HEK293T (cell line): Measurements from ENCODE around the gene SH3RF3.

Source experiments
- CTCF ChIA-PET: fragments of 350-600 bp; formaldehyde crosslinking; extraction: SDS; loops from one replicate; lab custom pipeline; 2021; ENCODE audit warnings: antibody characterized with exemption, inconsistent platforms; lab: Yijun Ruan, JAX
- POLR2A ChIA-PET: fragments of 350-600 bp; formaldehyde crosslinking; extraction: SDS; loops from one replicate; lab custom pipeline; 2020; ENCODE audit warnings: antibody characterized with exemption, inconsistent platforms; lab: Yijun Ruan, JAX
- DNase-seq: peaks from one replicate; pipeline ENCODE4 v3.0.0; 2012; ENCODE audit warnings: mixed read lengths; ENCODE audit errors: extremely low spot score
- ARNT ChIP-seq: fragments of 450-650 bp; IDR thresholded peaks from 2 replicates; pipeline ENCODE4 v1.6.1; 2017; ENCODE audit warnings: mild to moderate bottlenecking
- BHLHE40 ChIP-seq: fragments of 450-650 bp; IDR thresholded peaks from 2 replicates; pipeline ENCODE4 v1.6.1; 2016; ENCODE audit warnings: mild to moderate bottlenecking, moderate library complexity, borderline replicate concordance
- CTBP1 ChIP-seq: fragments of 450-650 bp; IDR thresholded peaks from 2 replicates; pipeline ENCODE4 v1.6.1; 2016; ENCODE audit warnings: borderline replicate concordance
- ELF4 ChIP-seq: fragments of 450-650 bp; IDR thresholded peaks from 2 replicates; pipeline ENCODE4 v1.6.1; 2017; ENCODE audit warnings: antibody characterized with exemption
- FOXA1 ChIP-seq: fragments of 450-650 bp; IDR thresholded peaks from 2 replicates; pipeline ENCODE4 v1.6.1; 2016; ENCODE audit warnings: mild to moderate bottlenecking
- FOXK2 ChIP-seq: fragments of 450-650 bp; IDR thresholded peaks from 2 replicates; pipeline ENCODE4 v1.6.1; 2016; ENCODE audit warnings: mild to moderate bottlenecking
- FOXM1 ChIP-seq: fragments of 450-650 bp; IDR thresholded peaks from 2 replicates; pipeline ENCODE4 v1.6.1; 2017; ENCODE audit warnings: mild to moderate bottlenecking, borderline replicate concordance
- HDGF ChIP-seq: fragments of 450-650 bp; IDR thresholded peaks from 2 replicates; pipeline ENCODE4 v1.6.1; 2017; ENCODE audit warnings: antibody characterized with exemption, borderline replicate concordance
- L3MBTL2 ChIP-seq: fragments of 450-650 bp; conservative IDR thresholded peaks from 2 replicates; pipeline ENCODE4 v1.6.1; 2016; ENCODE audit warnings: mild to moderate bottlenecking
- LEF1 ChIP-seq: fragments of 450-650 bp; IDR thresholded peaks from 2 replicates; pipeline ENCODE4 v1.6.1; 2017; ENCODE audit warnings: mild to moderate bottlenecking, borderline replicate concordance
- NFRKB ChIP-seq: fragments of 450-650 bp; IDR thresholded peaks from 2 replicates; pipeline ENCODE4 v1.6.1; 2016; ENCODE audit warnings: mild to moderate bottlenecking, moderate library complexity
- SP1 ChIP-seq: fragments of 450-650 bp; IDR thresholded peaks from 2 replicates; pipeline ENCODE4 v1.6.1; 2017
- SUZ12 ChIP-seq: fragments of 450-650 bp; IDR thresholded peaks from 2 replicates; pipeline ENCODE4 v1.6.1; 2016; ENCODE audit warnings: mild to moderate bottlenecking
- TARDBP ChIP-seq: fragments of 450-650 bp; IDR thresholded peaks from 2 replicates; pipeline ENCODE4 v1.6.1; 2016
- ZNF384 ChIP-seq: fragments of 450-650 bp; IDR thresholded peaks from 2 replicates; pipeline ENCODE4 v1.6.1; 2016
- TF ChIP-seq, protein P1 (sequence below): fragments of 450-650 bp; IDR thresholded peaks from 2 replicates; pipeline ENCODE4 v1.6.1; 2016

Gene SH3RF3

GRCh38 chr2:109174626-109175349 lies 45.8 kb downstream of the SH3RF3 start:
- DNase-seq: no peak
- TF ChIP-seq HDGF: no peak
- TF ChIP-seq ELF4: no peak
- TF ChIP-seq FOXM1: no peak
- TF ChIP-seq, protein P1, sequence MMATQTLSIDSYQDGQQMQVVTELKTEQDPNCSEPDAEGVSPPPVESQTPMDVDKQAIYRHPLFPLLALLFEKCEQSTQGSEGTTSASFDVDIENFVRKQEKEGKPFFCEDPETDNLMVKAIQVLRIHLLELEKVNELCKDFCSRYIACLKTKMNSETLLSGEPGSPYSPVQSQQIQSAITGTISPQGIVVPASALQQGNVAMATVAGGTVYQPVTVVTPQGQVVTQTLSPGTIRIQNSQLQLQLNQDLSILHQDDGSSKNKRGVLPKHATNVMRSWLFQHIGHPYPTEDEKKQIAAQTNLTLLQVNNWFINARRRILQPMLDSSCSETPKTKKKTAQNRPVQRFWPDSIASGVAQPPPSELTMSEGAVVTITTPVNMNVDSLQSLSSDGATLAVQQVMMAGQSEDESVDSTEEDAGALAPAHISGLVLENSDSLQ: no peak
- no peak for TF ChIP-seq SP1
- TF ChIP-seq CTBP1: no peak
- no peak for TF ChIP-seq LEF1
- no peak for TF ChIP-seq ZNF384
- no peak for TF ChIP-seq BHLHE40
- no peak for TF ChIP-seq L3MBTL2
- no peak for TF ChIP-seq SUZ12
- no peak for TF ChIP-seq FOXA1
- no peak for TF ChIP-seq NFRKB
- no peak for TF ChIP-seq FOXK2
- no peak for TF ChIP-seq ARNT
- no peak for TF ChIP-seq TARDBP
- ChIA-PET POLR2A (no interaction called here), CTCF (no interaction called here)

DNA sequence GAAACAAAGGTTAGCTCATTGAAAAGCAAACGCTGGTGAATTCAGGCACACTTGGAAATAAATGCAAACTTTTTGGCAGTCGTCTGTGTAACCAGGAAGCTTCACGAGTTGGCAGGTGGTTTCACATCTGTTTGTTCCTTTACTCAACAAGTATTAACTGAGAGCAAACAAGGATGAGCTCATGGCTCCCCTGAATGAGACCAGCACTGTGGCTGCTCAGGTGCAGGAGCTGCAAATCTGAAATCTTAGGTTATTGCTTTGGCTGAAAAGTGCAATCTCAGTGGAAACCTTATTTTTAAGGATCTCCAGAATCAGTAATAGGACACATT lies 46.3 kb downstream of the SH3RF3 start:
- no peak for DNase-seq
- ChIA-PET POLR2A (no interaction called here), CTCF (no interaction called here)
- TF ChIP-seq ARNT: no peak
- TF ChIP-seq FOXK2: no peak
- no peak for TF ChIP-seq ZNF384
- no peak for TF ChIP-seq ELF4
- TF ChIP-seq BHLHE40: no peak
- no peak for TF ChIP-seq FOXM1
- no peak for TF ChIP-seq SUZ12
- no peak for TF ChIP-seq LEF1
- TF ChIP-seq FOXA1: no peak
- TF ChIP-seq L3MBTL2: no peak
- TF ChIP-seq CTBP1: no peak
- no peak for TF ChIP-seq SP1

DNA sequence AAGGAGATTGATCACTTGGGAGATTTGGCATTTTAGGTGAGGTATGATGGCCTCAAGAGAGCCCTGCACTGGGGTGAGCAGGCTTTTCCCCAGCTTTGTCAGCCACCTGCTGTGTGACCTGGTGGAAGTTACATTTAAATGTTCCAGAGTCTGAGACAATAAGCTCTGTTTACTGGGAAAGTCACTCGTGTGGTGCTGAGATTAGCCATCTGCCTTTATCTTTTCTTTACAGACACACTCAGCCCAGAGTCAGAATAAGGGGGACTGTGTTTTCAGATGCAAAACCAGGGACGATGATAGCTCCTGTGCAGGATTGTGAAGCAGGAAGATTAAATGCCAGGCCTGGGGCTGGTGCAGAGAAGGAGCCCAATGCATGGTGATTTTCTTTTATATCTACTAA lies 47.9 kb downstream of the SH3RF3 start:
- DNase-seq: no peak
- ChIA-PET CTCF (interaction anchor here (1.0 kb wide), 1 partner anchor 10 kb away, joined by 3 read pairs; no protein-coding TSS in a partner anchor), POLR2A (no interaction called here)
- TF ChIP-seq, protein P1: no peak
- no peak for TF ChIP-seq ARNT
- TF ChIP-seq NFRKB: no peak
- no peak for TF ChIP-seq TARDBP
- TF ChIP-seq L3MBTL2: no peak
- no peak for TF ChIP-seq FOXM1
- TF ChIP-seq ELF4: no peak
- TF ChIP-seq FOXK2: no peak
- TF ChIP-seq BHLHE40: no peak
- no peak for TF ChIP-seq LEF1
- TF ChIP-seq SP1: no peak
- TF ChIP-seq HDGF: no peak
- TF ChIP-seq SUZ12: no peak
- no peak for TF ChIP-seq CTBP1
- TF ChIP-seq FOXA1: no peak
- TF ChIP-seq ZNF384: no peak

GRCh38 chr2:109177635-109178034 lies 48.6 kb downstream of the SH3RF3 start:
- ChIA-PET CTCF (interaction anchor here (1.0 kb wide), 1 partner anchor 11 kb away, joined by 3 read pairs; no protein-coding TSS in a partner anchor), POLR2A (no interaction called here)
- TF ChIP-seq HDGF (no peak), CTBP1 (no peak), L3MBTL2 (no peak), FOXM1 (no peak), NFRKB (no peak), FOXK2 (no peak), ARNT (no peak)
- TF ChIP-seq, protein P1: no peak
- no peak for DNase-seq

- CTCF ChIA-PET: no interaction called here
- no peak for DNase-seq
- TF ChIP-seq, protein P1: no peak
- TF ChIP-seq TARDBP (no peak), HDGF (no peak), BHLHE40 (no peak), L3MBTL2 (no peak), LEF1 (no peak), FOXK2 (no peak), ELF4 (no peak)
- POLR2A ChIA-PET: no interaction called here
Measured at GRCh38 chr2:109178968-109179367, 50.0 kb downstream of the SH3RF3 start.

- ChIA-PET CTCF (interaction anchor here (0.7 kb wide), 1 partner anchor 9 kb away, joined by 4 read pairs; no protein-coding TSS in a partner anchor), POLR2A (no interaction called here)
- no peak for DNase-seq
- TF ChIP-seq BHLHE40 (no peak), TARDBP (no peak)
Measured at GRCh38 chr2:109180786-109181185, 51.8 kb downstream of the SH3RF3 start.
